HepG2 (cell line): Measurements from ENCODE around the gene MACROD2. TPM values are rescaled to one million over a fixed set of nuclear protein-coding genes. Genes with fewer than 3 reads are reported as not detected.

ENCODE experiments used
- ATAC-seq: fragments of 200-7000 bp; cut with Tn5 transposase; 3 replicates; pipeline ENCODE4 v1.9.1; 2020; ENCODE audit warnings: mild to moderate bottlenecking, moderate library complexity
- BruUV-seq: library from RNA; stranded (reverse); fragments of 400-500 nt; replicated peaks from 2 replicates; lab custom pipeline; 2021; lab: Mats Ljungman, UMichigan
- CTCF ChIA-PET: fragments of 300-600 bp; formaldehyde crosslinking; extraction: SDS; loops from one replicate; lab custom pipeline; 2021; ENCODE audit warnings: low total read pairs, inconsistent platforms, low intra/inter-chr PET ratio; lab: Yijun Ruan, JAX
- POLR2A ChIA-PET: fragments of 350-600 bp; sonication (Branson Sonifier 250); formaldehyde crosslinking; loops from one replicate; lab custom pipeline; 2020; ENCODE audit warnings: antibody characterized with exemption, inconsistent platforms; lab: Yijun Ruan, JAX
- DNase-seq: peaks from one replicate; pipeline ENCODE4 v3.0.0-alpha.2; 2015; ENCODE audit warnings: low spot score
- FAIRE-seq: peaks from 3 replicates; lab custom pipeline; 2011; peaks lifted over from hg19 to GRCh38; lab: Jason Lieb, UNC
- H2AFZ ChIP-seq: one replicate; pipeline ENCODE4 v1.6.1; 2011; ENCODE audit warnings: low read length, inconsistent platforms
- H3K27ac ChIP-seq: fragments of 300-600 bp; 3 replicates; pipeline ENCODE4 v1.8.0; 2011; ENCODE audit warnings: mixed run types, mild to moderate bottlenecking, mixed read lengths, low read length, inconsistent platforms; ENCODE audit not compliant: insufficient read depth; ENCODE audit errors: extremely low read length
- H3K27me3 ChIP-seq, 2 experiments: fragments of 200-600 bp in 1 of 2; 2 replicates in 1 of 2; 3 replicates in 1 of 2; pipeline versions ENCODE4 v1.6.0 to v1.8.0; 2011; ENCODE audit warnings: low read length in 2 of 2, mild to moderate bottlenecking in 2 of 2, moderate library complexity in 2 of 2, inconsistent platforms in 1 of 2; ENCODE audit not compliant: insufficient read depth in 2 of 2, control insufficient read depth in 1 of 2
- H3K36me3 ChIP-seq, 2 experiments: fragments of 200-600 bp in 1 of 2; replicated peaks in 1 of 2; 2 replicates in 1 of 2; 3 replicates in 1 of 2; pipeline versions ENCODE4 v1.5.1 to v1.8.0; 2011; ENCODE audit warnings: low read length in 2 of 2, inconsistent platforms in 1 of 2; ENCODE audit not compliant: insufficient read depth in 2 of 2, control insufficient read depth in 1 of 2
- H3K4me1 ChIP-seq: 2 replicates; pipeline ENCODE4 v1.5.1; 2012; ENCODE audit warnings: low read length, inconsistent platforms; ENCODE audit not compliant: insufficient read depth
- H3K4me2 ChIP-seq: 2 replicates; pipeline ENCODE4 v1.6.0; 2011; ENCODE audit warnings: low read depth, low read length, inconsistent platforms
- H3K4me3 ChIP-seq, 3 experiments: fragments of 200-600 bp in 1 of 3; sonication (generic), shearing (Covaris generic) in 1 of 3; replicated peaks in 1 of 3; 2 replicates each; pipeline ENCODE4 v1.5.1; 2011 to 2016; ENCODE audit warnings: low read length in 3 of 3, inconsistent platforms in 2 of 3, low read depth in 2 of 3, mild to moderate bottlenecking in 2 of 3, control low read depth in 1 of 3, mixed read lengths in 1 of 3; ENCODE audit not compliant: insufficient read depth in 1 of 3
- H3K79me2 ChIP-seq: one replicate; pipeline ENCODE4 v1.6.1; 2011; ENCODE audit warnings: low read length, inconsistent platforms; ENCODE audit not compliant: insufficient read depth
- H3K9ac ChIP-seq: 2 replicates; pipeline ENCODE4 v1.6.0; 2011; ENCODE audit warnings: mild to moderate bottlenecking, low read depth, low read length, inconsistent platforms; ENCODE audit not compliant: insufficient read depth
- H3K9me3 ChIP-seq: 2 replicates; pipeline ENCODE4 v1.5.1; 2012; ENCODE audit warnings: mild to moderate bottlenecking, low read length
- H4K20me1 ChIP-seq: 2 replicates; pipeline ENCODE4 v1.6.0; 2011; ENCODE audit warnings: inconsistent platforms, mild to moderate bottlenecking, low read length, moderate library complexity; ENCODE audit not compliant: insufficient read depth
- DNMT3B ChIP-seq: conservative IDR thresholded peaks from 2 replicates; pipeline ENCODE4 v1.6.1; 2016; ENCODE audit warnings: missing biosample characterization, control low read depth
- GABPA ChIP-seq, 2 experiments: IDR thresholded peaks; 2 replicates each; pipeline ENCODE4 v1.6.1; 2011 to 2016; ENCODE audit warnings: low read depth in 2 of 2, low read length in 1 of 2, missing biosample characterization in 1 of 2, missing genetic modification characterization in 1 of 2
- GPN1 ChIP-seq: sonication (generic); formaldehyde crosslinking; IDR thresholded peaks from 2 replicates; pipeline ENCODE4 v1.5.1; 2020; ENCODE audit warnings: missing genetic modification reagents, borderline replicate concordance
- HOXA9 ChIP-seq: sonication (generic); formaldehyde crosslinking; IDR thresholded peaks from 2 replicates; pipeline ENCODE4 v1.8.1; 2022; ENCODE audit warnings: missing genetic modification reagents, mild to moderate bottlenecking, moderate library complexity, borderline replicate concordance
- MTA3 ChIP-seq: sonication (generic); formaldehyde crosslinking; IDR thresholded peaks from 2 replicates; pipeline ENCODE4 v1.4.0; 2020; ENCODE audit warnings: missing genetic modification reagents
- NKX3-1 ChIP-seq: sonication (generic); formaldehyde crosslinking; IDR thresholded peaks from 2 replicates; pipeline ENCODE4 v1.5.0; 2020; ENCODE audit warnings: missing genetic modification reagents
- PAX8 ChIP-seq: sonication (generic); formaldehyde crosslinking; IDR thresholded peaks from 2 replicates; pipeline ENCODE4 v1.8.0; 2022; ENCODE audit warnings: mild to moderate bottlenecking, missing genetic modification reagents, borderline replicate concordance
- REXO4 ChIP-seq: sonication (generic); formaldehyde crosslinking; IDR thresholded peaks from 2 replicates; pipeline ENCODE4 v1.8.0; 2022; ENCODE audit warnings: missing genetic modification reagents, mild to moderate bottlenecking, borderline replicate concordance
- SNRNP70 ChIP-seq: fragments of 200-400 bp; formaldehyde crosslinking; IDR thresholded peaks from 2 replicates; pipeline ENCODE4 v1.6.1; 2017; ENCODE audit warnings: mild to moderate bottlenecking, low read depth, low read length, moderate library complexity
- TAF15 ChIP-seq: fragments of 200-400 bp; formaldehyde crosslinking; IDR thresholded peaks from one replicate; pipeline ENCODE4 v1.6.1; 2018; ENCODE audit warnings: mild to moderate bottlenecking, low read depth, low read length; ENCODE audit not compliant: poor library complexity, severe bottlenecking
- THAP8 ChIP-seq: sonication (generic); formaldehyde crosslinking; IDR thresholded peaks from 2 replicates; pipeline ENCODE4 v1.5.1; 2020; ENCODE audit warnings: missing genetic modification reagents, mild to moderate bottlenecking, borderline replicate concordance
- ZBTB39 ChIP-seq: sonication (generic); formaldehyde crosslinking; IDR thresholded peaks from 2 replicates; pipeline ENCODE4 v1.5.0; 2020; ENCODE audit warnings: missing genetic modification reagents
- ZFAT ChIP-seq: sonication (generic); formaldehyde crosslinking; conservative IDR thresholded peaks from 2 replicates; pipeline ENCODE4 v1.8.1; 2023; ENCODE audit warnings: missing genetic modification reagents, inconsistent platforms
- ZNF20 ChIP-seq: sonication (generic); formaldehyde crosslinking; IDR thresholded peaks from 2 replicates; pipeline ENCODE4 v1.4.0; 2020; ENCODE audit warnings: mild to moderate bottlenecking, moderate library complexity, missing genetic modification reagents
- ZNF446 ChIP-seq: sonication (generic); formaldehyde crosslinking; IDR thresholded peaks from 2 replicates; pipeline ENCODE4 v1.5.0; 2020; ENCODE audit warnings: mild to moderate bottlenecking, missing genetic modification reagents
- ZNF530 ChIP-seq: sonication (generic); formaldehyde crosslinking; IDR thresholded peaks from 2 replicates; pipeline ENCODE4 v1.5.0; 2020; ENCODE audit warnings: low read depth, mild to moderate bottlenecking, missing genetic modification reagents
- ZNF792 ChIP-seq: IDR thresholded peaks from 2 replicates; pipeline ENCODE4 v1.6.1; 2016
- ZSCAN21 ChIP-seq: sonication (generic); formaldehyde crosslinking; IDR thresholded peaks from 2 replicates; pipeline ENCODE4 v1.8.0; 2022; ENCODE audit warnings: mild to moderate bottlenecking, missing genetic modification reagents, moderate library complexity, borderline replicate concordance
- whole genome bisulfite sequencing: methylation state at CpG from one replicate; pipeline ENCODE4 v1.1.6; 2017; ENCODE audit warnings: low lambda C conversion rate; 5-methylcytosine and 5-hydroxymethylcytosine counted together
- in situ Hi-C: cut with HindIII; loops from 2 replicates; pipeline ENCODE4 v1.10.0; 2017; ENCODE audit warnings: low pct_unique_long_range_greater_than_20kb; ENCODE audit not compliant: extremely low pct_ligation_motif_present
- intact Hi-C: fragments of 100-400 bp; cut with micrococcal nuclease; formaldehyde crosslinking; loops from one replicate; pipeline ENCODE4 v1.10.0; 2022; ENCODE audit not compliant: unreplicated experiment
- polyA plus RNA-seq, 8 experiments: library from polyadenylated mRNA; depleted of rRNA in 3 of 8; stranded (reverse) in 7 of 8; unstranded in 1 of 8; fragments of >200 nt; fragmentation: Illumina TruSeq in 4 of 8; extraction: Trizol in 4 of 8; gene quantifications; 2 replicates each; pipeline versions ENCODE4 v1.2.1 to v1.2.3, GENCODE V29; 2011 to 2016; ENCODE audit warnings: low read depth in 4 of 8, missing spikeins in 1 of 8, mixed read lengths in 1 of 8; ENCODE audit not compliant: insufficient read depth in 1 of 8
- total RNA-seq, 5 experiments: library from RNA; depleted of rRNA; stranded (reverse); fragments of >200 nt; fragmentation: Illumina TruSeq; extraction: Trizol; gene quantifications; 2 replicates each; pipeline ENCODE4 v1.2.3, GENCODE V29; 2016; ENCODE audit warnings: low read depth in 1 of 5

The MACROD2 gene
- total and polyA plus RNA-seq, 2 of the 13 experiments (the other 11 are each of a cell fraction or from before 2014, with no cell fraction given): 0.13 to 0.51 TPM

- POLR2A ChIA-PET: no interaction called here
- Histone ChIP-seq H2AFZ (no peak overlapping the region), H3K4me3 (no peak overlapping the region), H3K27ac (no peak overlapping the region), H3K4me2 (no peak overlapping the region), H3K79me2 (no peaks in the 10 kb centered on the region), H3K4me1 (no peaks in the 10 kb centered on the region), H3K9ac (no peak overlapping the region), H3K27me3 (no peaks in the 10 kb centered on the region), H3K9me3 (no peaks in the 10 kb centered on the region), H3K36me3 (no peaks in the 10 kb centered on the region), H4K20me1 (no peaks in the 10 kb centered on the region)
- intact Hi-C loops: no loop called here
- 3% methylated on average over 2 of the region's 2 CpGs for WGBS
- no peak for FAIRE-seq
- no TSS peak for BruUV-seq
- in situ Hi-C loops: no loop called here
- ATAC-seq: no peak
- TF ChIP-seq NKX3-1 (CRISPR knock-in tag) (no peak), ZBTB39 (no peak), ZNF20 (no peak), PAX8 (CRISPR knock-in tag) (no peak), ZSCAN21 (CRISPR knock-in tag) (no peak), ZNF792 (CRISPR knock-in tag) (no peak), ZNF446 (CRISPR knock-in tag) (no peak)
- no peak for DNase-seq
- CTCF ChIA-PET: no interaction called here
Observed at GRCh38 chr20:14497004-14497403, 501.7 kb downstream of the MACROD2 start.

- POLR2A ChIA-PET: no interaction called here
- no peak overlapping the region for H3K4me2 ChIP-seq
- H3K27me3 ChIP-seq: no peaks in the 10 kb centered on the region
- no peaks in the 10 kb centered on the region for H3K4me1 ChIP-seq
- in situ Hi-C loops (no loop called here), intact Hi-C loops (no loop called here)
- no peak overlapping the region for H3K4me3 ChIP-seq
- no peaks in the 10 kb centered on the region for H3K79me2 ChIP-seq
- 63% methylated on average over 4 of the region's 4 CpGs for WGBS
- no peaks in the 10 kb centered on the region for H3K36me3 ChIP-seq
- H4K20me1 ChIP-seq: no peaks in the 10 kb centered on the region
- no peak overlapping the region for H3K9ac ChIP-seq
- no TSS peak for BruUV-seq
- FAIRE-seq (no peak), DNase-seq (no peak), ATAC-seq (no peak; the same call in 2 of the 3 replicates)
- H3K9me3 ChIP-seq: no peaks in the 10 kb centered on the region
- no peak overlapping the region for H2AFZ ChIP-seq
- H3K27ac ChIP-seq: no peak overlapping the region
- CTCF ChIA-PET: no interaction called here
- TF ChIP-seq ZNF530 (CRISPR knock-in tag) (no peak), DNMT3B (CRISPR knock-in tag) (no peak), REXO4 (CRISPR knock-in tag) (no peak), GPN1 (no peak), MTA3 (CRISPR knock-in tag) (no peak), TAF15 (no peak), THAP8 (CRISPR knock-in tag) (no peak), HOXA9 (CRISPR knock-in tag) (no peak), GABPA (IDR thresholded peaks at IDR 0.05; ENCODE audit: low read depth, low read length) (no peak), GABPA (CRISPR knock-in tag; IDR thresholded peaks at IDR 0.05; ENCODE audit: low read depth) (no peak), SNRNP70 (no peak), ZFAT (CRISPR knock-in tag) (no peak)
Observed at GRCh38 chr20:14498772-14499171, 503.5 kb downstream of the MACROD2 start.
